GM21723 (cell line): ENCODE measurements around the gene TMEM182.

ENCODE experiments used
- ATAC-seq: cut with Tn5 transposase; IDR thresholded peaks from one replicate; pipeline ENCODE4 v1.9.1; 2021; ENCODE audit warnings: mild to moderate bottlenecking, moderate library complexity; ENCODE audit not compliant: unreplicated experiment

Gene TMEM182

GRCh38 chr2:102850888-102851287 is 89.1 kb downstream of the TMEM182 start:
- no peak for ATAC-seq

- ATAC-seq = no peak
Measured at GRCh38 chr2:102852867-102853266, 91.0 kb downstream of the TMEM182 start.
